HG03575 (cell line): Measurements from ENCODE around the gene TUBA4B.
A peak's percentile ranks its signal among the peaks of the same experiment; 100 is the strongest.

Source experiments
- ATAC-seq: cut with Tn5 transposase; IDR thresholded peaks from one replicate; pipeline ENCODE4 v1.9.1; 2021; ENCODE audit not compliant: unreplicated experiment, insufficient number of reproducible peaks, low FRiP score; ENCODE audit errors: extremely low read depth

Gene TUBA4B

GRCh38 chr2:219252900-219253752 is at the start of gene TUBA4B:
Gene TUBA4B, plus strand, starts transcription at chr2:219253243. Its CDS starts 165 bp downstream, at chr2:219253408.
- no peak for ATAC-seq

- ATAC-seq: no peak
These were observed 48.4 kb upstream of the TUBA4B start for GRCh38 chr2:219204425-219205164.

GRCh38 chr2:219205165-219205538 is 47.9 kb upstream of the TUBA4B start:
- ATAC-seq: no peak

GRCh38 chr2:219205981-219206327 is 47.1 kb upstream of the TUBA4B start:
- ATAC-seq: no peak

GRCh38 chr2:219206328-219207133 is 46.5 kb upstream of the TUBA4B start, which contains the start of gene ZFAND2B:
Gene ZFAND2B, plus strand, starts transcription at chr2:219206782. Its CDS starts 206 bp downstream, at chr2:219206988.
- peak; percentile 83 for ATAC-seq

- no peak for ATAC-seq
These were observed 45.7 kb upstream of the TUBA4B start for GRCh38 chr2:219207134-219207883.

GRCh38 chr2:219207884-219208740 is 44.9 kb upstream of the TUBA4B start:
- no peak for ATAC-seq

GRCh38 chr2:219209236-219210195 is 43.5 kb upstream of the TUBA4B start:
- ATAC-seq: no peak

- ATAC-seq: no peak
These were observed 42.7 kb upstream of the TUBA4B start for GRCh38 chr2:219210196-219210885.

GRCh38 chr2:219210886-219211362 is 42.1 kb upstream of the TUBA4B start:
- no peak for ATAC-seq

- no peak for ATAC-seq
These were observed 40.0 kb upstream of the TUBA4B start for GRCh38 chr2:219213026-219213415.

GRCh38 chr2:219213486-219214071 is 39.5 kb upstream of the TUBA4B start:
- ATAC-seq: no peak

- no peak for ATAC-seq
These were observed 38.9 kb upstream of the TUBA4B start for GRCh38 chr2:219214141-219214540.

GRCh38 chr2:219214786-219215185 is 38.3 kb upstream of the TUBA4B start:
- no peak for ATAC-seq

GRCh38 chr2:219215871-219216534 is 37.0 kb upstream of the TUBA4B start:
- no peak for ATAC-seq
